ENCODE measurements around the gene PDZRN3. TPM values are rescaled to one million over a fixed set of nuclear protein-coding genes. Genes with fewer than 3 reads are reported as not detected.

Gene PDZRN3
- total and polyA plus RNA-seq, 12 donors, result 17.7 to 143 (median 74.6) TPM

GRCh38 chr3:73624017-73624820 is 522 bp downstream of the PDZRN3 start:
- DNase-seq (peak in 1 of 2 donors; percentile 58), ATAC-seq (peak; percentile 17 to 63 (median 36))
- H3K4me1 ChIP-seq, result peaks cover 0 to 56% (median 23%) of the 10 kb centered on the region in 9 donors
- H3K4me3 ChIP-seq, result peak overlapping the region; percentile 29 to 69 (median 65)
- peaks cover 0 to 33% (median 0%) of the 10 kb centered on the region in 7 donors for H3K27me3 ChIP-seq
- 1 to 2% methylated on average over 110 to 112 of the region's 112 CpGs for WGBS, 2 donors
- H3K36me3 ChIP-seq, result no peaks in the 10 kb centered on the region
- H3K27ac ChIP-seq, result peak overlapping the region; percentile 82 to 96 (median 90)
- no peaks in the 10 kb centered on the region for H3K9me3 ChIP-seq
- TF ChIP-seq CTCF (IDR thresholded peaks at IDR 0.05), result peak in 5 of 9 donors; percentile 5 to 46 (median 35)
- intact Hi-C loops (cut with DNase I), result loop anchor here in 9 of 10 donors (2.0 to 10.0 kb wide), 11 partner anchors 109 to 223 kb away; no protein-coding TSS in a partner anchor

- peak in 1 of 2 donors; percentile 45 for DNase-seq
- H3K4me1 ChIP-seq, result peaks cover 0 to 63% (median 29%) of the 10 kb centered on the region in 9 donors
- no peaks in the 10 kb centered on the region for H3K36me3 ChIP-seq
- H3K27me3 ChIP-seq, result peaks cover 0 to 33% (median 0%) of the 10 kb centered on the region in 7 donors
- intact Hi-C loops (cut with DNase I), result loop anchor here in 9 of 10 donors (5.0 to 10.0 kb wide), 10 partner anchors 109 to 224 kb away; no protein-coding TSS in a partner anchor
- H3K4me3 ChIP-seq, result peak overlapping the region; percentile 29 to 69 (median 65)
- TF ChIP-seq CTCF (IDR thresholded peaks at IDR 0.05), result no peak
- WGBS, 2 donors, result 6 to 15% methylated on average over 4 of the region's 4 CpGs
- H3K9me3 ChIP-seq, result no peaks in the 10 kb centered on the region
- peak overlapping the region; percentile 82 to 96 (median 90) for H3K27ac ChIP-seq
- ATAC-seq, result peak; percentile 22 to 69 (median 53)
Observed at GRCh38 chr3:73623346-73623745, 1.4 kb downstream of the PDZRN3 start.

GRCh38 chr3:73622091-73622805 is 2.5 kb downstream of the PDZRN3 start:
- Histone ChIP-seq H3K27me3 (peaks cover 0 to 33% (median 0%) of the 10 kb centered on the region in 7 donors), H3K9me3 (no peaks in the 10 kb centered on the region), H3K4me1 (peaks cover 0 to 67% (median 29%) of the 10 kb centered on the region in 9 donors), H3K4me3 (peak overlapping the region; percentile 1 to 69 (median 65)), H3K36me3 (no peaks in the 10 kb centered on the region), H3K27ac (peak overlapping the region; percentile 82 to 96 (median 90))
- TF ChIP-seq CTCF (IDR thresholded peaks at IDR 0.05), result no peak
- DNase-seq (peak; percentile 75 to 78), ATAC-seq (peak; percentile 39 to 81 (median 76))
- WGBS, 2 donors, result 23% methylated on average over 10 of the region's 10 CpGs
- intact Hi-C loops (cut with DNase I), result loop anchor here in 9 of 10 donors (5.0 to 10.0 kb wide), 10 partner anchors 107 to 225 kb away; no protein-coding TSS in a partner anchor

- ATAC-seq, result peak in 4 of 8 donors; percentile 24 to 49 (median 35)
- no peak for DNase-seq
- Histone ChIP-seq H3K27me3 (peaks cover 0 to 32% (median 0%) of the 10 kb centered on the region in 7 donors), H3K4me3 (peak overlapping the region in 9 of 10 donors; percentile 33 to 69 (median 65)), H3K9me3 (no peaks in the 10 kb centered on the region), H3K4me1 (peaks cover 4 to 67% (median 28%) of the 10 kb centered on the region in 9 donors), H3K27ac (peak overlapping the region; percentile 82 to 96 (median 90)), H3K36me3 (no peaks in the 10 kb centered on the region)
- TF ChIP-seq CTCF (IDR thresholded peaks at IDR 0.05), result no peak
- intact Hi-C loops (cut with DNase I), result loop anchor here in 9 of 10 donors (5.0 to 10.0 kb wide), 10 partner anchors 107 to 226 kb away; no protein-coding TSS in a partner anchor
- WGBS, 2 donors, result 16 to 24% methylated on average over 4 of the region's 4 CpGs
Observed at GRCh38 chr3:73621388-73621787, 3.4 kb downstream of the PDZRN3 start.
